BLaER1 treated with 17β-estradiol and CSF1 and Interleukin-3, amounts not matched to agents 10 nM and 100 nM (cell line): Measurements from ENCODE around the gene USP33.
"Not testable (repeated sequence)": the region's sequence is repeated elsewhere in the genome, so short reads cannot be mapped to it uniquely, and the experiment has no call there.

Experiments
- H3K27ac ChIP-seq, 11 experiments: shearing (Covaris generic); formaldehyde crosslinking; 2 replicates each; pipeline ENCODE4 v1.8.1; 2022
- H3K27me3 ChIP-seq, 11 experiments: shearing (Covaris generic); formaldehyde crosslinking; 2 replicates each; pipeline ENCODE4 v1.8.1; 2022
- H3K36me3 ChIP-seq, 11 experiments: shearing (Covaris generic); formaldehyde crosslinking; 2 replicates each; pipeline ENCODE4 v1.8.1; 2022
- H3K4me1 ChIP-seq, 10 experiments: shearing (Covaris generic); formaldehyde crosslinking; 2 replicates each; pipeline ENCODE4 v1.8.1; 2022
- H3K4me2 ChIP-seq, 11 experiments: shearing (Covaris generic); formaldehyde crosslinking; 2 replicates each; pipeline ENCODE4 v1.8.1; 2022
- H3K4me3 ChIP-seq, 10 experiments: shearing (Covaris generic); formaldehyde crosslinking; 2 replicates each; pipeline ENCODE4 v1.8.1; 2022
- H3K9ac ChIP-seq, 11 experiments: shearing (Covaris generic); formaldehyde crosslinking; 2 replicates each; pipeline ENCODE4 v1.8.1; 2022
- H3K9me3 ChIP-seq, 11 experiments: shearing (Covaris generic); formaldehyde crosslinking; replicated peaks in 1 of 11; 2 replicates each; pipeline ENCODE4 v1.8.1; 2022
- H4K20me1 ChIP-seq, 11 experiments: shearing (Covaris generic); formaldehyde crosslinking; 2 replicates each; pipeline ENCODE4 v1.8.1; 2022
- Cebpa-rat ChIP-seq, 11 experiments: shearing (Covaris generic); IDR thresholded peaks; 2 replicates each; pipeline ENCODE4 v1.8.1; 2022

Gene USP33

DNA sequence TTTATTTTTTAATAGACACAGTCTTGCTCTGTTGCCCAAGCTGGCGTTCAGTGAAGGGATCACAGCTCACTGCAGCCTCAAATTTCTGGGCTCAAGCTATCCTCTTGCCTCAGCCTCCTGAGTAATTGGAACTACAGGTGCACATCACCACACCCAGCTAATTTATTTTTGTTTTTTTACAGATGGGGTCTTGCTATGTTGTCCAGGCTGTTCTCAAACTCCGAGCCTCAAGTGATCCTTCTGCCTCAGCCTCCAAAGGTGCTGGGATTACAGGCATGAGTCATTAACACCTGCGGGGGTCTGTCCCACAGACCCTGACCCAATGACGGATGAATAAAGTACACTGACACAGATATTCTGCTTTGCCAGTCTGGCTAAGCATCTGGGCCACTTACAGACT lies 43.6 kb downstream of the USP33 start:
- no peak overlapping the region for H3K4me2 ChIP-seq
- no peaks in the 10 kb centered on the region for H3K27me3 ChIP-seq
- no peaks in the 10 kb centered on the region for H3K4me1 ChIP-seq

DNA sequence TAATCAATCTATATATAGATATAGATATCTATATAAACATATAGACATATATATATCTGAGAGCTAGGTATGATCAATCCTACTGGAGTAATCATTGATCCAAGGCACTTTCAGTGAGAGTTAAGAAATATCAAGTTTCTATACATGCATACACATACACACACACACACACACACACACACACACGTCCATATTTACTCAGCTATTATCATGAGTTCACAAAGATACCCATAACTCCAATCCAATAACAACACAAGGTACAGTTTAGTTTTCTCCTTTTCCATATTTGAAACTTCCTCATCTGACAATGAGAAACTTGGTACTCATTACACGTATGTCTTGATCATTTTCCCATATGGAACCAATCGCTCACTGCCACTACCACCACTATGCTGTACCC lies 49.9 kb downstream of the USP33 start:
- TF ChIP-seq Cebpa-rat (IDR thresholded peaks at IDR 0.05), result no peak
- peaks cover 0 to 9% (median 6%) of the 10 kb centered on the region in 10 experiments; a peak in 3 of 20 replicates for H3K4me1 ChIP-seq
- no peak overlapping the region for H3K27ac ChIP-seq
- no peak overlapping the region for H3K9ac ChIP-seq
- H3K27me3 ChIP-seq, result no peaks in the 10 kb centered on the region
- H3K36me3 ChIP-seq, result peaks cover 71 to 90% (median 82%) of the 10 kb centered on the region in 11 experiments
- H3K9me3 ChIP-seq, result no peaks in the 10 kb centered on the region
- no peak overlapping the region for H3K4me3 ChIP-seq
- H3K4me2 ChIP-seq, result no peak overlapping the region
- 0 out of 22 replicates have a peak, but pooled peaks cover 0 to 5% (median 0%) of the 10 kb centered on the region in 11 experiments for H4K20me1 ChIP-seq

More for the DNA sequence above, 43.6 kb downstream of the USP33 start:
- no peak overlapping the region for H3K27ac ChIP-seq
- H4K20me1 ChIP-seq, result no peaks in the 10 kb centered on the region; a peak in 1 of 22 replicates
- H3K4me3 ChIP-seq, result no peak overlapping the region
- no peak overlapping the region for H3K9ac ChIP-seq
- peaks cover 84 to 100% (median 98%) of the 10 kb centered on the region in 11 experiments for H3K36me3 ChIP-seq
- TF ChIP-seq Cebpa-rat (IDR thresholded peaks at IDR 0.05), result no peak
- H3K9me3 ChIP-seq, result no peaks in the 10 kb centered on the region

DNA sequence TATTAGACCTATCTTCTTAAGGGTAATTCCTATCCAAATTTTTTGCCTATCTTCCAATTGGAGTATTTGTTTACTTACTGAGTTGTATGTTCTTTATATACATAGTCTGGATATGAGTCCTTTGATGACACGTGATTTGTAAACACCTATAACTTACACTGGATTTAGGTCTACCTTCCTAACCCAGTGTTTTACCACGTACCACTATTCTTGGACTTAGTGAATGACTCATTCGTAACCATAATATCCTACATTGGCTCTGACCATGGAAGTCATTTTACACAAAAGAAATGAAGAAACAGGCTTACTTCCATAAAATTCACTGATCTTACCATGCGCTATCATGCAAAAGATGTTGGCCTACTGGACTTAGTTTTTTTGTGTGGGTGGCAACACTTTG lies 53.3 kb downstream of the USP33 start:
- peaks cover 48 to 77% (median 55%) of the 10 kb centered on the region in 11 experiments for H3K36me3 ChIP-seq
- H4K20me1 ChIP-seq, result 0 out of 22 replicates have a peak, but pooled peaks cover 0 to 5% (median 0%) of the 10 kb centered on the region in 11 experiments
- H3K4me1 ChIP-seq, result peaks cover 0 to 10% (median 6%) of the 10 kb centered on the region in 10 experiments; a peak in 3 of 20 replicates
- H3K4me2 ChIP-seq, result no peak overlapping the region
- H3K27ac ChIP-seq, result no peak overlapping the region
- no peak overlapping the region for H3K9ac ChIP-seq
- H3K27me3 ChIP-seq, result no peaks in the 10 kb centered on the region
- no peak for TF ChIP-seq Cebpa-rat (IDR thresholded peaks at IDR 0.05)
- no peaks in the 10 kb centered on the region for H3K9me3 ChIP-seq
- no peak overlapping the region for H3K4me3 ChIP-seq

DNA sequence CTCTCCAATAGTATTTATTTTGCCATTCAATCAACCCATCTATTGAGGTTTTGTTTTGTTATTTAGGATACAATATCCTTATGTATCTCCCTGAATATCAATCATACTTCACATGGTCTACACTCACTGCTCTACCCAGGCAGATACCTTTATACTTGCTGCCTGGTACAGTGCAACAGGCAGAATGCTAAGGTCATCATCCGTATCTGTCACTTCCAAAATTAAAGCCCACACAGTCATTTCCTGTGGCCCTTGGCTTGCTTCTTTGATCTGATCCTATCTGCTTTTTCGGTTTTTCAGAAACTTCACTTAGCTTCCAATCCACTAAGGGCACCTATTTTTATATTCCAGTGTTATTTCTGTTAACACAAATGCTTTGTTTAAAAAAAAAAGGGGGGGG lies 54.9 kb downstream of the USP33 start:
- no peak for TF ChIP-seq Cebpa-rat (IDR thresholded peaks at IDR 0.05)
- no peak overlapping the region for H3K27ac ChIP-seq
- no peak overlapping the region for H3K9ac ChIP-seq
- peaks cover 0 to 10% (median 6%) of the 10 kb centered on the region in 10 experiments; a peak in 3 of 20 replicates for H3K4me1 ChIP-seq
- no peak overlapping the region for H3K4me3 ChIP-seq
- H3K27me3 ChIP-seq, result no peaks in the 10 kb centered on the region
- peaks cover 0 to 6% (median 0%) of the 10 kb centered on the region in 11 experiments; a peak in 3 of 22 replicates for H3K9me3 ChIP-seq
- H3K36me3 ChIP-seq, result peaks cover 48 to 77% (median 54%) of the 10 kb centered on the region in 11 experiments
- H4K20me1 ChIP-seq, result no peaks in the 10 kb centered on the region
- no peak overlapping the region for H3K4me2 ChIP-seq

DNA sequence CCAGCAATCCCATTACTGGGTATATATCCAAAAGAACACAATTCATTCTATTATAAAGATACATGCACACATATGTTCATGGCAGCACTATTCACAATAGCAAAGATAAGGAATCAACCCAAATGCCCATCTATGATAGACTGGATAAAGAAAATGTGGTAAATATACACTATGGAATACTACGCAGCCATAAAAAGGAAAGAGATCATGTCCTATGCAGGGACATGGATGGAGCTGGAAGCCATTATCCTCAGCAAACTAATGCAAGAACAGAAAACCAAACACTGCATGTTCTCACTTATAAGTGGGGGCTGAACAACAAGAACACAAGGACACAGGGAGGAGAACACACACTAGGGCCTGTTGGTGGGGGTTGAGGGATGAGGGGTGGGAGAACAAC lies 60.0 kb downstream of the USP33 start:
- H3K36me3 ChIP-seq, result peaks cover 37 to 76% (median 54%) of the 10 kb centered on the region in 11 experiments
- H3K9ac ChIP-seq, H3K4me2 ChIP-seq, H3K4me3 ChIP-seq, H3K27ac ChIP-seq, H3K9me3 ChIP-seq, H4K20me1 ChIP-seq, H3K4me1 ChIP-seq, H3K27me3 ChIP-seq: not testable (repeated sequence)

DNA sequence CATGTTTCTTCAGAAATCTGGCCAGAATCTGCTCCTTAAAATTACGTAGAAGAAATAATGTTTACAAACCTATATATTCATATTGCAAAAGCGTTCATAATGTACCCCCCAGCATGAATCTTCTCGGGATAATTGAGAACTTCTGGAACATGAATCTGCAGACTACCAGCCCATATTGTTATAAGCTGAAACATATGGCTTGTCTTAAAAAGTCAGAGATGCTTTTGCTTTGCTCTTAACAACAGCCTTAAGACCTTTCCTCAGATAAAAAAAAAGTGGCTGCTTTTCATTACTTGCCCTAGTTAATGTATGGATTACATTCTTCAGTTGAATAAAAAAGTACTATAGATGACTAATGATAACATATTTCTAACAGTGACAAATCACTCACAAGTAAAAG lies 62.2 kb downstream of the USP33 start:
- H3K4me2 ChIP-seq, result no peak overlapping the region
- TF ChIP-seq Cebpa-rat (IDR thresholded peaks at IDR 0.05), result no peak
- no peaks in the 10 kb centered on the region for H3K27me3 ChIP-seq
- H3K4me3 ChIP-seq, result no peak overlapping the region
- H3K36me3 ChIP-seq, result peaks cover 54 to 88% (median 69%) of the 10 kb centered on the region in 11 experiments
- no peak overlapping the region for H3K9ac ChIP-seq
- peaks cover 0 to 6% (median 0%) of the 10 kb centered on the region in 11 experiments; a peak in 3 of 22 replicates for H3K9me3 ChIP-seq
- no peak overlapping the region for H3K27ac ChIP-seq
- H3K4me1 ChIP-seq, result no peaks in the 10 kb centered on the region
- no peaks in the 10 kb centered on the region for H4K20me1 ChIP-seq

DNA sequence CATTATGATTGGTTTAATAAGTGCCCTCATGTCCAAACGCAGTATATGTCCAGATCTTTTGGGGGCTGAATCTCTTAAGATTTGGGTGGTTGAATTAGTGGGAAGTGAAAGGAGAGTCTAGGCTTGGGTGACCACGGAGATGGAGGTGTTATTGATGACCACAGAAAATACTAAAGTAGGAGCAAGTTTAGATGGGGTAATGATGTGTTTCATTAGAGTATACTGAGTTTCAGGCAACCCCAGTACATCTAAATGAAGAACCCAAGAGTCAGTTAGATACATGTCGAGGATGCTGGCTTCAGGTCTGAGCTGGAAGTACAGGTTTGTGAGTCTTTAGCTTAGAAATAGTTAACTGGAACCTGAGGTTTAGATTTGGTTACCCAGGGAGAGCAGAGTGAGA lies 70.7 kb downstream of the USP33 start:
- Histone ChIP-seq H3K9me3 (0 out of 22 replicates have a peak, but pooled peaks cover 0 to 7% (median 0%) of the 10 kb centered on the region in 11 experiments), H3K4me3 (no peak overlapping the region), H3K27ac (no peak overlapping the region), H3K4me2 (no peak overlapping the region), H3K27me3 (no peaks in the 10 kb centered on the region), H3K4me1 (peaks cover 8 to 15% (median 11%) of the 10 kb centered on the region in 10 experiments), H3K36me3 (peaks cover 17 to 54% (median 33%) of the 10 kb centered on the region in 11 experiments), H4K20me1 (no peaks in the 10 kb centered on the region), H3K9ac (no peak overlapping the region)
- TF ChIP-seq Cebpa-rat (IDR thresholded peaks at IDR 0.05), result no peak

DNA sequence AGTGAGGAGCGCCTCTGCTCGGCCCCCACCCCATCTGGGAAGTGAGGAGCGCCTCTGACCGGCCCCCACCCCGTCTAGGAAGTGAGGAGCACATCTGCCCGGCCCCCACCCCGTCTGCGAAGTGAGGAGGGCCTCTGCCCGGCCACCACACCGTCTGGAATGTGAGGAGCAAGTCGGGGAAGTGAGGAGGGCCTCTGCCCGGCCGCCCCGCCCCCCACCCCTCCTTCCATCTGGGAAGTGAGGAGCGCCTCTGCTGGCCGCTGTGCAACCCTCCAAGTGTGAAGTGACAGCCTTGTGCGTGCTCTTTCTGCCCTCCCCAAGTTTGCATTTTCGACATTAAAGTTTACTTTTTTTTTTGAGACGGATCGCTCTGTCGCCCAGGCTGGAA lies 72.1 kb downstream of the USP33 start:
- no peak for TF ChIP-seq Cebpa-rat (IDR thresholded peaks at IDR 0.05)
- Histone ChIP-seq H4K20me1 (peaks cover 0 to under 1% (median 0%) of the 10 kb centered on the region in 11 experiments; a peak in 2 of 22 replicates), H3K4me1 (peaks cover 11 to 18% (median 15%) of the 10 kb centered on the region in 10 experiments), H3K36me3 (peaks cover 5 to 40% (median 20%) of the 10 kb centered on the region in 11 experiments; a peak in 20 of 22 replicates), H3K27ac (no peak overlapping the region), H3K27me3 (no peaks in the 10 kb centered on the region), H3K4me2 (no peak overlapping the region), H3K9me3 (0 out of 22 replicates have a peak, but pooled peaks cover 0 to 7% (median 0%) of the 10 kb centered on the region in 11 experiments), H3K9ac (no peak overlapping the region), H3K4me3 (no peak overlapping the region)

DNA sequence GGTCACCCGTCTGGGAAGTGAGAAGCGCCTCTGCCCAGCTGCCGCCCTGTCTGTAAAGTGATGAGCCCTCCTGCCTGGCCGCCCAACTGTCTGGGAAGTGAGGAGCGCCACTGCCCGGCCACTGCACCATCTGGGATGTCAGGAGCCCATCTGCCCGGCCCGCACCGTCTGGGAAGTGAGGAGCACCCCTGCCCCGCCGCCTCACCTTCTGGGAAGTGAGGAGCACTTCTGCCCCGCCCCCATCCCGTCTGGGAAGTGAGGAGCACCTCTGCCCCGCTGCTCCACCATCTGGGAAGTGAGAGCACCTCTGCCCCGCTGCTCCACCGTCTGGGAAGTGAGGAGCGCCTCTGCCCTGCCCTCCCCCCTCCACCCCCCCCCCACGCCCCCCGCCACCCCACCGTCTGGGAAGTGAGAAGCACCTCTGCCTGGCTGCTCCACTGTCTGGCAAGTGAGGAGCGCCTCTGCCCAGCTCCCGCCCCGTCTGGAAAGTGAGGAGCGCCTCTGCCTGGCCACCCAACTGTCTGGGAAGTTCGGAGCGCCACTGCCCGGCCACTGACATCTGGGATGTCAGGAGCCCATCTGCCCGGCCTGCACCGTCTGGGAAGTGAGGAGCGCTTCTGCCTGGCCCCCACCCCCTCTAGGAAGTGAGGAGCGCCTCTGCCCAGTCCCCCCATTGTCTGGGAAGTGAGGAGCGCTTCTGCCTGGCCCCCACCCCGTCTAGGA lies 72.7 kb downstream of the USP33 start:
- Histone ChIP-seq H3K36me3 (peaks cover 0 to 35% (median 14%) of the 10 kb centered on the region in 11 experiments; a peak in 19 of 22 replicates), H4K20me1 (peaks cover 0 to 6% (median 0%) of the 10 kb centered on the region in 11 experiments; a peak in 8 of 22 replicates), H3K4me3 (no peak overlapping the region), H3K27ac (no peak overlapping the region), H3K4me2 (no peak overlapping the region), H3K4me1 (peaks cover 11 to 18% (median 15%) of the 10 kb centered on the region in 10 experiments), H3K27me3 (no peaks in the 10 kb centered on the region), H3K9ac (no peak overlapping the region), H3K9me3 (0 out of 22 replicates have a peak, but pooled peaks cover 0 to 2% (median 0%) of the 10 kb centered on the region in 11 experiments)
- no peak for TF ChIP-seq Cebpa-rat (IDR thresholded peaks at IDR 0.05)
